Activated CD4-positive, CD25-positive, alpha-beta regulatory T cell treated with anti-CD3 and anti-CD28 coated beads, Interleukin-2, amount 50 U/mL, for 16 hours (primary cell): ENCODE data around the gene BEAN1.
A peak's percentile ranks its signal among the peaks of the same experiment; 100 is the strongest.

Experiments used
- DNase-seq: peaks from one replicate; pipeline ENCODE4 v3.0.0-alpha.2; 2020; ENCODE audit warnings: low read depth, low spot score

Gene BEAN1

GRCh38 chr16:66521252-66521713 lies 94.2 kb downstream of the BEAN1 start:
- DNase-seq, result no peak

- DNase-seq, result peak; percentile 75
These were observed 95.1 kb downstream of the BEAN1 start for GRCh38 chr16:66521951-66522771.

- DNase-seq, result no peak
These were observed 95.9 kb downstream of the BEAN1 start for GRCh38 chr16:66522816-66523590.

GRCh38 chr16:66523861-66524354 lies 96.8 kb downstream of the BEAN1 start:
- no peak for DNase-seq

- DNase-seq, result no peak
These were observed 97.6 kb downstream of the BEAN1 start for GRCh38 chr16:66524601-66525164.

GRCh38 chr16:66525396-66526180 lies 98.5 kb downstream of the BEAN1 start:
- no peak for DNase-seq

- DNase-seq, result no peak
These were observed 101.2 kb downstream of the BEAN1 start for GRCh38 chr16:66528294-66528693.

- no peak for DNase-seq
These were observed 102.4 kb downstream of the BEAN1 start for GRCh38 chr16:66529475-66529874.
